Natural killer cell (primary cell): ENCODE data around the gene VPS72. TPM values are rescaled to one million over a fixed set of nuclear protein-coding genes. Genes with fewer than 3 reads are reported as not detected.

Experiments
- ATAC-seq, 3 donors: fragments of 150-1000 bp in 2 of 3; fragments of 200-7000 bp in 1 of 3; cut with Tn5 transposase; 1 replicate in 1 of 3; 2 replicates in 2 of 3; pipeline ENCODE4 v1.10.0; 2021; ENCODE audit warnings: mild to moderate bottlenecking in 2 of 3, moderate library complexity in 2 of 3
- DNase-seq, 2 donors: peaks; one replicate each; pipeline versions ENCODE4 v3.0.0 to v3.0.0-alpha.2; 2013 to 2021; ENCODE audit warnings: mixed read lengths in 1 of 2
- H3K27ac ChIP-seq: one replicate; pipeline ENCODE4 v1.5.1; 2013; ENCODE audit warnings: mild to moderate bottlenecking, low read length
- H3K27me3 ChIP-seq: one replicate; pipeline ENCODE4 v1.6.1; 2013; ENCODE audit warnings: low read length; ENCODE audit not compliant: control insufficient read depth, insufficient read depth
- H3K36me3 ChIP-seq: one replicate; pipeline ENCODE4 v1.6.1; 2013; ENCODE audit warnings: low read length; ENCODE audit not compliant: control insufficient read depth, insufficient read depth
- H3K4me1 ChIP-seq: one replicate; pipeline ENCODE4 v1.6.1; 2013; ENCODE audit warnings: low read length; ENCODE audit not compliant: control insufficient read depth, insufficient read depth
- H3K4me3 ChIP-seq: one replicate; pipeline ENCODE4 v1.5.1; 2013; ENCODE audit warnings: low read length
- H3K9me3 ChIP-seq: one replicate; pipeline ENCODE4 v1.6.1; 2013; ENCODE audit warnings: low read length; ENCODE audit not compliant: control insufficient read depth, insufficient read depth
- H3K27ac Mint-ChIP-seq, 2 donors: one replicate each; pipeline ENCODE4 v1.8.0; 2022; ENCODE audit warnings: mild to moderate bottlenecking in 2 of 2, mixed read lengths in 2 of 2, moderate library complexity in 1 of 2
- H3K27me3 Mint-ChIP-seq, 2 donors: one replicate each; pipeline ENCODE4 v1.8.0; 2022; ENCODE audit warnings: low read depth in 2 of 2, mixed read lengths in 2 of 2
- H3K36me3 Mint-ChIP-seq: one replicate; pipeline ENCODE4 v1.8.0; 2022; ENCODE audit warnings: mixed read lengths
- H3K4me1 Mint-ChIP-seq, 2 donors: one replicate each; pipeline ENCODE4 v1.8.0; 2022; ENCODE audit warnings: mixed read lengths in 2 of 2
- H3K4me3 Mint-ChIP-seq: one replicate; pipeline ENCODE4 v1.8.0; 2022; ENCODE audit warnings: mild to moderate bottlenecking, moderate library complexity, mixed read lengths
- H3K9me3 Mint-ChIP-seq, 2 donors: one replicate each; pipeline ENCODE4 v1.8.0; 2022; ENCODE audit warnings: mixed read lengths in 2 of 2
- CTCF ChIP-seq: fragments of 200-600 bp; IDR thresholded peaks from one replicate; pipeline ENCODE4 v1.8.0; 2022; ENCODE audit warnings: antibody characterized with exemption
- WGBS: methylation state at CpG from one replicate; pipeline ENCODE4 v1.1.7; 2013; ENCODE audit warnings: missing lambda C conversion rate; ENCODE audit not compliant: insufficient coverage; 5-methylcytosine and 5-hydroxymethylcytosine counted together
- intact Hi-C: fragments of 100-400 bp; cut with micrococcal nuclease; formaldehyde crosslinking; loops from one replicate; pipeline ENCODE4 v1.14.2; 2022
- total RNA-seq, 4 donors: library from RNA; stranded (reverse); fragments of 120-200 nt in 1 of 4; gene quantifications; one replicate each; pipeline versions ENCODE4 v1.2.3 to v1.2.4, GENCODE V29; 2013 to 2022

The VPS72 gene
- 10 to 100 TPM; 26.2 to 45.1 (median 44.8) TPM for total RNA-seq
- 39.9 TPM for total RNA-seq (2013)

GRCh38 chr1:151189637-151190445 is at the start of gene VPS72:
Gene VPS72, minus strand, starts transcription at chr1:151190197. Its CDS starts 76 bp downstream, at chr1:151190121.
- Histone ChIP-seq H3K27ac (peak within 1 kb of the TSS; percentile 85), H3K9me3 (no peaks in the 10 kb centered on the region), H3K36me3 (peaks cover 8% of the 10 kb centered on the region), H3K4me3 (peak within 1 kb of the TSS; percentile 89), H3K4me1 (peaks cover 19% of the 10 kb centered on the region), H3K27me3 (no peaks in the 10 kb centered on the region)
- Mint-ChIP-seq H3K27ac (peak within 1 kb of the TSS; percentile 97 to 98), H3K9me3 (no peaks in the 10 kb centered on the region), H3K27me3 (peaks cover 6 to 7% of the 10 kb centered on the region in 2 donors), H3K36me3 (no peaks in the 10 kb centered on the region), H3K4me3 (peak within 1 kb of the TSS; percentile 100), H3K4me1 (peaks cover 33 to 40% of the 10 kb centered on the region in 2 donors)
- intact Hi-C loops = loop anchor here (1.0 to 2.0 kb wide), 3 partner anchors 8 to 157 kb away; partner anchors contain the start of genes PIP5K1A, RFX5 and SCNM1
- WGBS = under 1% methylated on average over 41 of the region's 42 CpGs
- DNase-seq (peak; percentile 73 to 93), ATAC-seq (peak; percentile 95 to 98 (median 96))
- no peak for TF ChIP-seq CTCF

- intact Hi-C loops = no loop called here
- Histone ChIP-seq H3K27me3 (no peaks in the 10 kb centered on the region), H3K4me1 (no peaks in the 10 kb centered on the region), H3K27ac (no peak overlapping the region), H3K9me3 (no peaks in the 10 kb centered on the region), H3K36me3 (peaks cover 82% of the 10 kb centered on the region), H3K4me3 (no peak overlapping the region)
- peaks cover 47% of the 10 kb centered on the region for H3K36me3 Mint-ChIP-seq
- no peaks in the 10 kb centered on the region for H3K9me3 Mint-ChIP-seq
- H3K27me3 Mint-ChIP-seq = no peaks in the 10 kb centered on the region
- H3K4me3 Mint-ChIP-seq = no peak overlapping the region
- no peak overlapping the region for H3K27ac Mint-ChIP-seq
- TF ChIP-seq CTCF = no peak
- DNase-seq (no peak), ATAC-seq (no peak)
- no peaks in the 10 kb centered on the region for H3K4me1 Mint-ChIP-seq
- 92% methylated on average over 1 of the region's 1 CpG for WGBS
Measured at GRCh38 chr1:151238467-151238739, 48.4 kb upstream of the VPS72 start.

GRCh38 chr1:151237678-151238466 is 47.9 kb upstream of the VPS72 start:
- peaks cover 42% of the 10 kb centered on the region for H3K36me3 Mint-ChIP-seq
- Histone ChIP-seq H3K9me3 (no peaks in the 10 kb centered on the region), H3K4me3 (no peak overlapping the region), H3K27me3 (no peaks in the 10 kb centered on the region), H3K27ac (no peak overlapping the region), H3K4me1 (no peaks in the 10 kb centered on the region), H3K36me3 (peaks cover 81% of the 10 kb centered on the region)
- TF ChIP-seq CTCF = no peak
- H3K4me1 Mint-ChIP-seq = no peaks in the 10 kb centered on the region
- no peaks in the 10 kb centered on the region for H3K9me3 Mint-ChIP-seq
- intact Hi-C loops = no loop called here
- no peak for DNase-seq
- H3K4me3 Mint-ChIP-seq = no peak overlapping the region
- H3K27me3 Mint-ChIP-seq = no peaks in the 10 kb centered on the region
- WGBS = 100% methylated on average over 3 of the region's 4 CpGs
- no peak for ATAC-seq
- H3K27ac Mint-ChIP-seq = no peak overlapping the region
